NCI-H748 treated with DMSO at 0.1 percent for 48 hours (cell line): ENCODE measurements around the gene PSD4.

Experiments
- DNase-seq: peaks from one replicate; lab custom pipeline; 2025; lab: John Stamatoyannopoulos, UW

The PSD4 gene

DNA sequence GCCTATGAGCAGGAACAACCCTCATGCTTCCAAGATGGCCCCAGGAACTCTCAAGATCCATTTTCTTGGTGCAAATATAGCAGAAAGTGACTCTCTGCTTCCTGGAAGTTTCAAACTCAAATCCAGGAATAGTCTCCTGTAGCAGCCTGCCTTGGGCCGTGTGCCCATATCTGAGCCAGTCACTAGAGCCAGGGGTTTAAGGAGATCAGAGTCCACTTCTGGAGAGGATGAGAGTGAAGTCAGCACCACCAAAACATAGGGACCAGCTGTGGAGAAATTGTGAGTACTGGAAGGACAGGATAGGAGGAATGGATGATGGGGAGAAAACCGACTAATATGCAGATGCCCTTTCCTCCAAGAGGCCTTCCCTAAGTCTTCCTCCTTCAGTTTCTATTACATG lies 33.2 kb downstream of the PSD4 start:
- no peak for DNase-seq

DNA sequence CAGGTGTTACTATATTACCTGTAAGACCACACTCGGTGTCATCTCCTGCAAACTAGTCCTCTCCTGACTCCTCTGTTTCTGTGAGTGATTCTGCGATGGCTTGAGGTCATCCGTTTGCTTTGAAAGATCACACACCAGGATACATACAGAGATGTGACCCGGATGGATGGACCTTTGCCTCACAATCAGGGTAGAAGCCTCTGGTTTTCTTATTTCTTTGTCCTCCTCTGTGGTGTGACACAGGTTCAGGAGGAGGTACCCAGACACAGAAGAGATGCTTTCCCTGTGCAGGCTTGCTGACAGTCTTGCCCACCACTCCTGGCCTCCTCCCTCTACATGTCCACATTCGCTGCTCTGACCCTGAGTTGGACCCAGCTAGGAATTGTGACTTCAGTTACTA lies 34.6 kb downstream of the PSD4 start:
- no peak for DNase-seq

DNA sequence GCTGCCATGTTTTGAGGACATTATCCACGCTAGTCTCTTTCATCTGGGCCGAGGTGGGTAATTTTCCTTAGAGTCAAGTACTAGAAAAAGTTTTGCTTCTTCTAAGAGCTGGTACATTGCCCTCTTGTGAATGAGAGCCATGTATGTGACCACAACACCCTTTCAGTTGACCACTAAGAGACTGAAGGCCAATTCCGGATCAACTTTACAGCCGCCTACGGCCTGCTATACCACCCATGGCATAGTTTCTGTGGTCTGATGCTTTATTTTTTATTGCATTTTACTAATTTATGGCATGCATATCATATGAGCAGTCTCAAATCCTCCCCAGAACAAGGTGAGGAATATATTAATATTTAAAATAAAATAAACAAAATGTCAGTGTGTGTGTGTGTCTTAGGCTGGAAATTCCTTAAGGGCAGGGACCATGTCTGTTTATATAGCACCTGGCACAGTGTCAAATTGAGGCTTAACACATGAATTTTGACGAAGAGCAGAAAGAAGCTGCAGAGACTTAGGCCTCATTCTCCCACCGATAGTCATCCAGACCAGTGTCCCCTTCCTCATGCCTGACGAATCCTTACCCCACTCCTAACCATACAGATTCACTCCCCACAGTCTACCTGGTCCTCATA lies 35.4 kb downstream of the PSD4 start:
- no peak for DNase-seq

DNA sequence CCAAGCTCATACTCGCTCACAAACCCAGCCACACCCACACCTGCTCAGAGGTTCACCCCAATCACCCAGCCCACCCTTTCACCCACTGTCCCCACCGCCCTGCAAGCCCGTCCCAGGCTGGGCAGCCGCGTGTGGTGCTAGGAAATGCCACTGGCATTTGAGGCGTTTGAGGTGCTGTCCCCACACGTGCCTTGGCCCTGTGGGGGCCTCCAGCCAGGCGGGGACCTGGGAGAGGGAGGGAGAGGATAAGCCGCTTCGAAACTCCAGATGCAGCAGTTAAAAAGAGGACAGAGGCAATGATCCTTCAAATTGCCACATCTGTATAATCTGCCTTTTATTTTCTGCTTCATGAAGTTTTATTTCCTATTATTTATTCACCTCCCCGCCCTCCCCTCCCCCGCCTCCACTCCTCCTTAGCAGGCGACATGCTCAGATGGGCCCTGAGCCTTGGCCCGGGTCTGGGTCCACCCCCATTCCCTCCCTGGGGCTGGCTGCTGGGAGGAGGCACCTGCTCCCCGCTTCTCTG lies 35.9 kb downstream of the PSD4 start:
- no peak for DNase-seq

DNA sequence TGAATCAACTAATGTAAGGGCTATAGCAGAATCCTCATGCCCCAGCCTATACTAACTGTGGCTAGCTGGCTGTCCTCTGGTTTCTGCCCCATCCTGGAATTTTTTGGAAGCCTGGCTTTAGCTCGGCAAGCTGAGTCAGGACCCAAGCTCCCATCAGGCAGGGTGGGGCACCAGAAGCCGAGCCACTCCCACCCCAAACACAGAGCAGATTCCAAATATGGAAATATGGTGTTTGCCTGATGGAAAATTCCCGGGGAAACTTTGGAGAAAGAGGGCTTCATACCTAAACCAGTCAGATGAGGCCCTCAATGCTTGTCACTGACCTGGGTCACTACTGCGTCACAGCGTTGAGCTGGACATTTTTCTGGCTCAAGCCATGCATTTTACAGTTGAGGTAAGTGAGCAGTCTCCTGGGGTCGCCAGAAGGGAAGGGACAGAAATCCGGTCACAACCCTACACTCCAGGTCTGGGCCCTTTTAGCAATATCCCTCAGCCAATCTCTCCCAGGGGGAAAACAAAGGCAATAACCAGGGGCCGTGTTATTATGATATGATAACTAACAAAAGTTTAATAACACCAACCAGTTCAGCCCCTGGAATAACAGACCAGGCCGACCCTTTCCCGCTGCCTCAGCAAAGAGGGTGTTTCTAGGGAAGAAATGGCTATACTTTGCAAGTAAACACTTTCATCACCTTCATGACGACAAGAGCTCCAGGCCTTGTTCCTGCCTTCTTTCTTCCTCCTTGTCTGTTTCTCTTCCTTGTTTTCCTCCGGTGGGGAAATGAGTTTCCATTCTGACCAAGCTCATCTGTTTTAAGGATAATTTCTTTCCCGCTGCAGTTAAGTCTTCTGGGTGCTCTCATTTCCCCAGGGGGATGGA lies 37.7 kb downstream of the PSD4 start:
- DNase-seq: no peak

DNA sequence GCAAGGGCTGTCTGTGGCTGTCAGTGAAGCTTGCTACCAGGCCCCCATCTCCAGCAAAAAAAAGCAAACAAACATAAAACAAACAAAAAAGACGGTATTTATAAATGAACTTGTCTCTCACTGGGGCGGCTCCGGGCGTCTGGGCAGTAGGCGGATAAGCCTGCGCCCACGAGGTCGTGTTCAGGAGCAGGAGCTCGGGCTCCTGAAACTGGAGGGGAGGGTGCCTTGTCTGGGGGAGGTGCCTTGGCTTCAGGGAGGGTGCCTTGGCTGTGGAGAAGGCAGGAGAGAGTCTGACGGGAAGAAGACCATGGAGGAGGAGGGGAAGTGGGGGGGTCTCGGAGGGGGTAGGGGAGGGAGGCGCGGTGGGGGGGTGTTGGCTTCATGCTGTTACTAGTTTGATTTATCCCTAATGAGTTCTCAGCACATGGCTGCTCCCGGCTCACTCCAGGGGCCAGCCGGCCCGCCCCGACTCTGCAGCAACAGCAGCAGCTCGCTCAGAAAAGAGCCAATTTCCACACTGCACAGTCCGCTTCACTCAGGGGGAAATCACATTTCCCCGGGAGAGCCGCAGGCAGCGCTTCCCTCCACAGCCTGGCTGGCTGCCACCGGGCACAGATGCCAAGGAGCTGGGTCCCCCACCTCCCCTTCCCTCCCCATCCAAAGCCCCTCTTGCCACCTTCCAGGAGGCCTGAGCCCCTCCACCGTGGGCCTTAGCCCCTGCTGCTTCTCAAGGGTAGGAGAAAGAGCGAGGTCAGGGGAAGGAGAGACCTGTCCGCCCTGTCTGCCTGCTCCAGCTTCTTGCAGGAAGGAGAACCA lies 38.7 kb downstream of the PSD4 start:
- no peak for DNase-seq

DNA sequence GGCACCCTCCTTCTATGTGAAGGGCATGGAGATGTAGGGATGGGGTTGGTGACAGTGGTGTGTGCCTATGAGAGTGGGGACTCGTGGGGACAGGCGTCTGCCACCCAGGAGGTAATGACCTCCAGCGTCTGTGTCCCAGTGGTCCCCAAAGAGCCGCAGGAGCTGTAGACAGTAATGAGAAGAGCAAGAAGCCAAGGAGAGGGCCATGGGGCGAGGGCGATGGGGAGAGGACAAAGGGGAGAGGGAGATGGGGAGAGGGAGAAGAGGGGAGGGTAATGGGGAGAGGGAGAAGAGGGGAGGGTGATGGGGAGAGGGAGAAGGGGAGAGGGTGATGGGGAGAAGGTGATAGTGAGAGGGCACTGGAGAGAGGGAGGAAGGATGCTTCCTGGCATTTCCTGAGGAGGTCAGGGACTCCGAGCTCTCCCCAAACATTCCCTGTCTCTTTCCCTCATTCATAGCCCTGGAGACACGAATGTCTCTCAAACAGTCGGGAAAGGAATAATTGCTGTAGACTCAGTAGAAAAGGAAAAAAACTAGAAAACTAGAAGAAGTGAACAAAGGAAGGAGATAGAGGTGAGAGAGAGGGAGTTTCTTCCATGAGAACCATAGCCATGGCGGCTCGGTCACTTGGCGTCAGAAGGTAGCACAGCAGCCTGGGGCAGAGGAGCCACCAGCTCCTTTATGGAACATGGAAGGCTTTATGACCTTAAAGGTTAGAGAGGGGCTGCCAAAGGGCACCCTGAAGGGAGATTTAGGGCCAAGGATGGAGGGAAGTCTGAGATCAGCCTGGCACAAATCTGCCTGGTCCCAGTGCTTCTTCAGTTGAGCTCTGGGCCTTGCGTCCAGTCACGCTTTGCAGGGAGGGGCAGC lies 39.5 kb downstream of the PSD4 start:
- DNase-seq: no peak

DNA sequence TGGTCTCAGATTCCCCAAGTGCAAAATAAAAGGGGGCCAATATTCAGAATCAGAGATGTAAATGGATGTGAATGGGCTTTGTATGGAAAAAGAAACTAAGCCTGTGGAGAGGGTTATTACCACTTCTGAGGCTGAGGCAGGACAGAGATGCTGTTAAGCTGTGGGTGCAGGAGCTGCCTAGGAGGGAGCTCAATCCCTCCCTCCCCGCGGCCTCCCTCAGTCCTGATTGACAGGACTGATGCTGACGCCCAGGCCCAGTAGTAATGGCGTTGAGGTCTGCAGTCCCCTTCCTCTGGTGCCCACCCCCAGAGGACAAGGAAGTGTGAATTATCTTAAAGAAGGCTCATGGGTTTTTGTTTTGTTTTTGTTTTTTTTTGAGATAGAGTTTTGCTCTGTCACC lies 40.4 kb downstream of the PSD4 start:
- no peak for DNase-seq

DNA sequence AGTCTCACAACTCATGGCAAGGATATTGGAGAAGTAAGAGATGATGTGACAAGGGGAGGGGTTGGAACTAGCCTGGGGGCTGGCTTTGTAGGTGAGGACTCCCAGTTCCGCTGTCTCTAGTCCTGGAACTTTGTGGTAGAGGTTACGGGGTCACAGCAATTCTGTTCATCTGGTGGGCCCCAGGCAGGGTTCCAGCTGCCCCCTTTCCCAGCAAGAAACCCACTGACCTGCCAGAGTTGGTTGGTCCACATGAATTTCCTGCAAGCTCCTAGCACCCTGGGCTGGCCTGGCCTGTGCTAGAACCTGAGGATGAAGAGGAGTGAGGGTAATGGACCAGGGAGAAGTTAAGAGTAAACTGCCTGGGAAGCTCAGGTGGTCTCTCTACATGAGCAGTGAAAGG lies 41.3 kb downstream of the PSD4 start:
- DNase-seq: no peak

DNA sequence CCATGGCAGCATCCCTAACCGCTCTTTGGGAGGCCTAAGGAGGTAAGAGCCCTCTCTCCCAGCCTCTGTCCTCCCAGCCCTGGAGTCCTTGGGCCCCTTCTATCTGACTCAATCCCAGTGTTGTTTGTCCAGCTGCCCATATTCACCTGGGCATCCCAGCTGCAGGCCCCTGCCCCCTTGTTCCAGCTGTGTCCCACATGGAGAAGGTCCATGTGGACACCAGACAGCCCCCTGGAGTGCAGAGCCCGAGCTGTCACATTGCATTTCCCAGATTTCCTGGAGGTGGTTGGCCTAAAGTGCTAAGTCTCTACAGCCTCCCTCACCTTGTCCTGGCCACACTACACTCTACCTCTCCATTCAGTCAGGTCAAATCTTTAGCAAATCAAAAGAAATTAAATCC lies 42.5 kb downstream of the PSD4 start:
- DNase-seq: no peak

DNA sequence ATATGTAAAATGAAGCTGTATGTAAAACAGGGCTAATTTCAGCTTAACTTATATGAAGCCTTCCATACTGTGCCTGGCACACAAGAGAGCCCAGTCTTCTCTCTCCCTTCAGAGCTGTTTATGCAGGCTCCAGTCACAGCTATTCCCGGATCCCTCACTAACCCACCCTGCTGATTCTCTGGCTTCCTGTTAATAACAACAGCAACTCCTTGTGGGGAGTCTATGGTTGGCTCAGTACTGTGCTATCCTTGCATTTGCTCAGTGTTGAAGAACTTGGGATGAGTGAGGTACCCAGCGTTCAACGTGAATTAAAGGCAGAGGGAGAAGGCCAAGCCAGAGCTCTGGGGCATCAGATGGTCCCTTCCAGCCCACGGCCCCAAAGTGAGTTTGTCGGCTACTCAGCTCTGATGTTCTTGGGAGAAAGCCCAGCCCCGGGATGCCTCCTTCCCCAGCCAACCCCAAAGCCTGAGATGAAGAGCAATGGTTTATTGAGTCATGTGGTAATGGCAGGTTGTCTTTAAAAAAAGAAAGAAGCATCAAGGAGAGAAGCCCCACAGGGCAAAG lies 43.2 kb downstream of the PSD4 start:
- no peak for DNase-seq

DNA sequence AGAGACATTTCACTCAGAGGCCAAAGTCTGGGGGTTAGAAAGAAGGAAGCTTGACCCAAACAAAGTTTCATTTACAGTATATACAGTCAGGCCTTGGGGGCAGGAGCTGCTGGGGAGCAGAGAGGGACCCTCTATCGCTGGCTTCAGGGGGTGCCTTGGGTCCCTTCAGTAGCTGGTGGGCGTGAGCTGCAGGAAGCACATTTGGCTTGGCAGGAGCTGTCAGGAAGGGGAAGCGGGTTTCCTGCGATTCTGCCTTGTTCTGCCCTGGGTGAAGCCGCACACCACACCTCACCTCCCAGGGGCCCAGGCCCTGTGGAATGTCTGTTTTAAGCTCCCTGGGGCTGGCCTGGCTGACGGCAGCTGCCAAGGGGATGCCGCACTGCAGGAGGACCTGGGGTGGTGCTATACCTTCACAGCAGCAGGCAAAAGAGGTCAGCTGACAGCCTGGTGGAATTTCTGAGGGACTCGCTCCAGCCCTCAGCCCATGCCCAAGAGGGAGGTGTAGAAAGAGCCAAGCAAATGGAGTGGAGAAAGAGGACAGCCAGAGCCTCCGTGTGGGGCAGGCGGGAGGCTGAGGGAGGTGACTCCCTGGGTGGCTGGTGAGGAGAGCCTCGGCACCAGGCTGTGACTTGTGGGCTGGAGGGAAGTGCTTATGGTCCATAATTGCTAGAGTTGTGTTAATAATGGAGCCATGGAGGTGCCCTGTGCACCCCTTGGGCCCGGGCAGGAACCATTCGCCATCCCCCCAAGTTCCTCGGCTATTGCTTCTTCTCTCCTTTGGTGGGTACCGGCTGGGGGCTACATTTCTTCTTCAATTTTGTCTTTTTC lies 43.9 kb downstream of the PSD4 start:
- no peak for DNase-seq

DNA sequence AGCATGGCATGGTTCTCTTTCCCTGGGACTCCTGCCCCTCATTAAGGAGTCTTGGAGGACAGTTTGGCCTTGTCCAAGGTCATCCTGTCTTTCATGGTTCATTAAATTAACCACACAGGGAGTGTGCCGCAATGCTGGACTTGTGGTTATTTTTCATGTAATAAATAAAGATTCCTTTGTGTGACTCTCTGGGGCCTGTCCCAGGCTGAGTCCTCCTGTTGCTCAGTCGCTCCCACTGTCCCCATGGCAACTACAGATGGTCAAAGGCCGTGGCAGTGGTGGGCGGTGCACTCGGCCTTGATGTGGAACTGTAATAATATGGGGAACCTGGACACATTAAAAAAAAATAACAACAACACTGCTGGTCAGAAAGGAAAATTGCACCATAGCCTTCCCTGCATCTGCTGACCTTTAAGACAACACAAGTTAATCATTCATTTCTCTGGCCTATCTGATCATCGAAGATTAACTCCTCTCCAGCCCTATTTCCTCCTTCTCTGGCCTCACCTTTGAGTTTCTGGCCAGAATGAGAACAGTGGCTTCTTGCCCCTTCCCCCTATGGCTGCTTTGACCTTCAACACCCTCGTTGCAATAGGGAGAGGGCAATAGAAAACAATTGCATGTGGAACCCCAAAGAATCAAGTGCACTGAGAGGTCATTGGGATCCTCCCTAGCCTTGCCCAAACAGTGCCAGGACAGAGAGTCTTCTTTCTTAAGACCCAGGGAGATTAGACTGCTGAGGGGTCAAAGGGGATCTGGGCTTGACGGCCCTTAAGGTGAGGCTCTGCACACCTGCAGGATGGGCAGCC lies 44.7 kb downstream of the PSD4 start:
- DNase-seq: no peak

DNA sequence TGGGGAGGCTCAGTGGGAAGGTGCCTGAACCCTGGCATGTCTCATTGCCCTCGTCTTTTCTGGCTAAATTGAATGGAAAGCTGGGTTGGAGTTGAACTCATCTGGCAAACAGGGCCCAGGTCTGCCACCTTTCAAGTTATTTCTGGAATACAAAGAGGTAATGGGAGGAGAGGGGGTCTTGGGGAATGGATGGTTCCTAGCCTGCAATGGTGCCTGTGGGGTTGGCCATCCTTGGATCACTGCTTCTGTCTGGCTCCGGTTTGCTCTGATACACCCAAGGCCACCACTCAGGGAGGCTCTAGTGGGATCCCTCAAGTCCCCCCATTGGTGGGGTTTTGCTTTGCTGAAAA lies 45.3 kb downstream of the PSD4 start:
- no peak for DNase-seq

DNA sequence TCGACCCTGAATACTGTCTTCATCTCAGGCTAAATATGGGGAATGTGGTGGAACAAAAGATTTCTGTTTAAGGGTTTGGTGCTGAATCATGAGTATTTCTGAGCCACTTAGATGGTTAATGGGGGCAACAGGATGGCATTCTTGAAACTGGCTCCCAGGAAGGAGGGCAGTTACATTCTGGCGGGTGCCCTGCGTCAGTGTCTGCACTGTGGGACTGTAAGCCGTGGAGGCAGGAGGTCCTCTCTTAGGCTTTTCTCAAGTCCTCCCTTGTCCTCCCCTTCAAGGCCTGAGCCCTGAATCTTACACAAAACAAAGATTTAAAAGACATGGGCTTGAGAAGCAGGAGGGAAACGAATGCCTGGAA lies 45.7 kb downstream of the PSD4 start:
- no peak for DNase-seq

DNA sequence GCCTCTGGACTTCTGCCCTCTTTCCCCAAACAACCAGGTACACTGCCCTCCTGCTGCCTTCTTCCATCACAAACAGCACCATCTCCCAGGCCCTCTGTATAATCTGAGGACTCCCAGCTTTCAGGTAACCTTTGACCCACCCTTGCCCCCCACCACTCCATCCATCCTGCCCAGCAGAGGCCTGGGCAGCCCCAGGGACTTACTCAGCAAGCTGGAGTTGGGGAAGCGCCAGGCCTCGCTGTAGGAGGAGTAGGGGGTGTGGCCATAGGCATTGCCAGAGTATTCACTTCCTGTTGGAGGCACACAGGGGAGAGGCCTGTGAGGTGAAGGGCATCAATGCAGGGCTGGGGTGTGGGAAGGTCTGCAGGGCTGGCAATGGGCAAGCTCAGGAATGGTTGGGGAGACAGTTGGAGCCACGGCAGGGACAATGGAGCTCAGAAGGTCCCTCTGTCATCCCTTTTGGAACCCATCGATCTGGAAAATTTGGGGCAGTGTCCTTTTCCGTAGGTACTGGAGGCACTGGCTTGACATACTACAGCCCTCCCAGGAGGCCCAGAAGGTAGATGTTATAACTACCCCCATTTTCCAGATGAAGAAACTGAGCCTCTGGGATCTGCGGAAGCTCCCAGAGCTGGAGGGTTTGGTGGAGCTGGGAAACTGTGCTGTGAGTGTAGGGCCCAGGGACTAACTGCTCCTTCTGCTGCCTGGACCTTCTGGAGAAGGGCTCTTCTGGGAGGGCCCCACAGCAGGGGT lies 46.3 kb downstream of the PSD4 start:
- DNase-seq: no peak

DNA sequence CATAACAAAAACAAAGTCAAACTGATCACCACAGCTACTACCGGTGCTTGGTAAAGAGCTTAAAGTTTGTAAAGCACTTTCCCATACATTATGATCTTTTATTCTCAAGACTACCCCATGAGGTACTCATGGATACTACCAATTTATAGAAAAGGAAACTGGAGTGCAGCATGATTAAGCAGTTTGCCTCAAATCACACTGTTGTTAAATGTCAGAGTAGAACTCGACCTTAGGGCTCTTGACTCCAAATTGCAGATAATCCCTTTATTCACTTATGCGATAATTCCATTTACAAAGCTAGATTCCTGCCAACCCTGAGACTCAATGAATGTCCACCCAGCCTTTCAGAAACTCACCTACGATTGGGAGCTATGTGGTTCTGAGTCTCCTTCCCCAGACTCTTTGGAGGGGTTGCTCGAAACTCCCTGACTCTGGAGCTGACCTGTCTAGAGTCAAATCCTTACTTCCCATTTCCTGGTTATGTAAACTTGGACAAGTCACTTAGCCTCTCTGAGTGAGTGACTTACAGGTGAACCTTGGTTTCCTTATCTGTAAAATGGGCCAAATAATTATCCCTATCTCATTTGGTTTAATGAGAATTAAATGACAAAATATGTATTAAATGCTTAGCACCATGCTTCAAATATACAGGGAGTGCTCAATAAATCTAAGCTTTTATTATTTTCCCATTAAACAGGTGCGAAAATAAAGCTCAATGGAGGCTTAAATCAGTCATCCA lies 47.4 kb downstream of the PSD4 start:
- no peak for DNase-seq

DNA sequence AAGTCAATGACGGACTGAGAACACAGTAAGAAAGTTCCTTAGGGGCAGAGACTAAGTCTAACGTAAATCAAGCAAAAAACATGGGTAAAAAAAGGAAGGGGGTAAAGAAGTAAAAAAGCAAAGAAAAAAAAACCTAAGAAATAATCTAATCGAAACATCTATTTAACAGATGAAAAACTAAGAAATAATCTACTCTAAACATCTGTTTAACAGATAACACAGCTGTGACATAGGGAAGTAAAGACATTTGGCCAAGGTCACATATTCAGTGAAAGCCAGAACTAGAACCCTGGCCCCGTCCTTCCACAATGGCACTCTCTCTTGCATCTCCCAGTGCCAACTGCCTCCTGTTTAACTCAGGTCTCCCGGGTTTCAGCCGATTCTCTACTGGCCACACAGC lies 48.1 kb downstream of the PSD4 start:
- DNase-seq: no peak
